C4-2B (cell line): ENCODE results near the gene RHEB.

Experiments used
- CTCF ChIP-seq: fragments of 450-650 bp; conservative IDR thresholded peaks from 2 replicates; pipeline ENCODE4 v1.5.1; 2017; ENCODE audit warnings: mild to moderate bottlenecking
- ZFX ChIP-seq: fragments of 450-650 bp; IDR thresholded peaks from 2 replicates; pipeline ENCODE4 v1.6.1; 2017

- TF ChIP-seq CTCF, result no peak
- no peak for TF ChIP-seq ZFX
Measured at GRCh38 chr7:151472644-151473380, 46.9 kb downstream of the RHEB start.
